ENCODE results near the gene KLRC4.
"Not testable (repeated sequence)": the region's sequence is repeated elsewhere in the genome, so short reads cannot be mapped to it uniquely, and the experiment has no call there.

KLRC4 gene, protein sequence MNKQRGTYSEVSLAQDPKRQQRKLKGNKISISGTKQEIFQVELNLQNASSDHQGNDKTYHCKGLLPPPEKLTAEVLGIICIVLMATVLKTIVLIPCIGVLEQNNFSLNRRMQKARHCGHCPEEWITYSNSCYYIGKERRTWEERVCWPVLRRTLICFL

DNA sequence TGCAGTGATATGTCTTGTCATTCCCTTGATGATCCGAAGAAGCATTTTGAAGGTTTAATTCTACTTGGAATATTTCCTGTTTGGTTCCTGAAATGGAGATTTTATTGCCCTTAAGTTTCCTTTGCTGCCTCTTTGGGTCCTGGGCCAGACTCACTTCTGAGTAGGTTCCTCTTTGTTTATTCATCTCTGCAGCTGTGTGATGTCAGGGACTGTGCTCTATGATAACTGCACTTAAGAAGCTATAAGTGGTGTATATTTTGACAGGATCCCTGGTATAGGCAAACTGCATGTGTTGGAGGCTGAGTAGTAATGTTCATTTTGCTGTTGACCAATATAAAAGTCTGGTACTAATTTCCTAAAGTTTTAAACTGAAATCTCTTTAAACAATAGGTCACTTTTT lies at the start of gene KLRC4:
Gene KLRC4 (minus strand): TSS at position 366 of the 400 bp plus-strand sequence. CDS start 182 bp downstream, at position 184.
- no peak for DNase-seq (ENCODE audit: low read depth in 2 of 2)

DNA sequence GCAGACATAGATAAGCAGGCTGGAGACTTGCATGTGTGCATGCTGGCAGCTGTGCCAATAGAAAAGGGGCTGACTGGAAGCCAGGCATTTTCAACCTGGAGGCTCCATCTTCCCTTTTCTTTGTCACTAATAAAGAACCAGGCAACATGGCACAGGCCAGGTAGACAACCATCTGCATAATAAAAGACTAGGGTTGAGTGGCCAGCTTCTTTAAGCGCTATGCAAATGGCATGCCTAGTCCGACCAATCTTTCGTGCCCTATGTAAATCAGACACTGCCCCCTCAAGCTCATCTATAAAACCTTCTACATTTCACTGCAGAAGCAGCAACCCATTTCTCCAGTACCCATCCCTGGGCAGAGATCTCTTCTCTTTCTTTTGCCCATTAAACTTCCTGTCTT lies 48.2 kb upstream of the KLRC4 start:
- no peak for DNase-seq (ENCODE audit: low read depth in 2 of 2)

DNA sequence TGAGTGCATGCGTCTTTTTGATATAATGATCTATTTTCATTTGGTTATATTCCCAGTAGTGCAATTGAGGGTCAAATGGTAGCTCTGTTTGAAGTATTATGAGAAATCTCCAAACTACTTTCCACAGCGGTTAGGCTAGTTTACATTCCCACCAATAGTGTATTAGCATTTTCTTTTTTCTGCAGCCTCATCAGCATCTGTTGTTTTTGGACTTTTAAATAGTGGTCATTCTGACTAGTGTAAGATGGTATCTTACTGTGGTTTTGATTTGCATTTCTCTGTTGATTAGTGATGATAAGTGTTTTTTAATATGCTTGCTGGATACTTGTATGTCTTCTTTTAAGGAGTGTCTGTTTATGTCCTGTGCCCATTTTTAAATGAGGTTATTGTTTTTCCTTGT lies 47.3 kb upstream of the KLRC4 start:
- no peak for DNase-seq (ENCODE audit: low read depth in 2 of 2)

DNA sequence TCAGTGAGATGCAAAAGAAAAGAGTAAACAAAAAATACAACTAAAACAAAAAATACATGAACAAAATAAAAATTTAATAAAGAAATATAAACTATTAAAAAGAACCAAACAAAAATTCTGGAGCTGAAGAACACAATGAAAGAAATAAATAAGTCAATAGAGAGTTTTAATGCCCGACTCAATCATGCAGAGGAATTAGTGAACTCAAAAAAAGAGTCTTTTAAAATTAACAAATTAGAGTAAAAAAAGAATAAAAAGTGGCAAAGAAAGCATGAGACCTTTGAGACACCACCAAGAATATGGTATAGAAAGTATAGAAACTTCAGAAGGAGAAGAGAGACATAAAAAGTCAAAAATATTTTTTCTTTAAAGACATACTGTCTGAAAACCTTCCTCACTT lies 46.2 kb upstream of the KLRC4 start:
- no peak for DNase-seq (ENCODE audit: low read depth in 2 of 2)

DNA sequence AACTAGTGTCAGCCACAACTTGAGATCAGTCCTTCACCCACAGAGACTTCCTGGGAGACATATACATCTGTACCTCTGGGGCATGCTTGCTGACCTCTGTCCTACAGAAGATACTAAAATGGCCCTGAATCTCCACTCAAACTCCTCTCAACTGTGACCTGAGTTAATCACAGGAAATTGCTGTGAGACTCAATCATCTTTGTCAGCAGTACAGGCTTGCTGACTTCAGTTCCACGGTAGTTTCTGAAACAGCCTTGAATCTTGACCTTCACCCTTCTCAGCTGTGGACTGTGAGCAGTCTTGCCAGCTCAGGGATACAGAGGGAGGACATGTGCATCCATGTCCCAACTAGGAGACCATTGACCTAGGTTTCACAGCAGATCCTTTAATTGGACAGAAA lies 45.0 kb upstream of the KLRC4 start:
- no peak for DNase-seq (ENCODE audit: low read depth in 2 of 2)

DNA sequence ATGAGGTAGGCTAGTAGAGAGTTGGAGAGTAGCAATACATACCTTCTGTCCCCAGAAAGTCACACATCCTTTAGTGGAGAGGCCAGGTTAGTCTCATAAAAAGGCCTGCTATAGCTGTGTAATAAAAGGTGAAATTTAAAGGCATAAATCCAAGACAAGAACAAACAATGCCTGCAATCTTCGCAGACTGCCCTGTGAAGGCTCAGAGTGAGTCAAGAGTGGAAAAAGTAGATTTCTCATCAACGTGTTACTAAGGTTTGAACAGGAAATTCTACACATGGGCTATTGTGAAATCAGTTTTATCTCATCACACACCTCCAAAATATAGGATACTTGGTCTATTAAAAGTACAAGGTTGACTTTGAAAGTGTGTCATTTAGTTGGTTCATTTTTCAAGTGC lies 43.6 kb upstream of the KLRC4 start, which contains the start of gene KLRC1:
Gene KLRC1 (minus strand): TSS at position 222 of the 400 bp plus-strand sequence. CDS start 2,221 bp downstream, outside the sequence.
- DNase-seq (ENCODE audit: low read depth in 2 of 2), result no peak

DNA sequence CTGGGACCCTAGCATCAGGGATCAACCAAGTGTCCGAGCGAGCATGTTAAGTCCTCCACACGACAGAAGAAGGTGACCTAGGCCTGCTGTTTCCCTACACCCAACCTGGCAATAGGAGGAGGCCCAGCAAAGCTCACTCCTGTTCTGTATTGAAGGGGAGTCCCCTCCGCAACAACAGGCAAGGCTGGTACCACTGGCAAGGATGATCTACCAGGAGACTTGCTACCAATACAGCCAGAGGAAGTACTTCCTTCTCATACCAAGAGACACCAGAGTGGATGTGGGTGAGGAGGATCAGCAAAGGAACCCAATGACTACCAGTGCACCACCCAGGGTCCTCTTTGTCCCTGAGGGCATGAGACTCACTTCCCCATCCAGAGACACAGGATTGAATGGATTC lies 38.7 kb upstream of the KLRC4 start:
- no peak for DNase-seq (ENCODE audit: low read depth in 2 of 2)

DNA sequence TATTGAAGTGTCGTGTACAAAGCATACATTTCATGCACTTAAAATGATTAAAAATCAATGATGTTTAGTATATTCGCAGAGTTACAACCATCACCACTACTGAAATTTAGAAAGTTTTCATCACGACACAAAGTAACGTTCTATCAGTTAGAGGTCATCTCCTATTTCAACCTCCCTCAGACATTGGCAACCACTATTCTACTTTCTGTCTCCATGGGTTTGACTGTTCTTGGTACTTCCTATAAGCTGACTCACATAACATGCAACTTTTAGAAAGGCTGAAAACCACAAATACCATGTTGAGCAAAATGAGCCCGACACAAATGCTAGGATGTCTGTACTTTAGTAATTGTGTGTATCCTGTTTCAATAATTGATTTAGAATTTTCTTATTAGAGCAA lies 36.5 kb upstream of the KLRC4 start:
- DNase-seq (ENCODE audit: low read depth in 2 of 2), result not testable (repeated sequence)

DNA sequence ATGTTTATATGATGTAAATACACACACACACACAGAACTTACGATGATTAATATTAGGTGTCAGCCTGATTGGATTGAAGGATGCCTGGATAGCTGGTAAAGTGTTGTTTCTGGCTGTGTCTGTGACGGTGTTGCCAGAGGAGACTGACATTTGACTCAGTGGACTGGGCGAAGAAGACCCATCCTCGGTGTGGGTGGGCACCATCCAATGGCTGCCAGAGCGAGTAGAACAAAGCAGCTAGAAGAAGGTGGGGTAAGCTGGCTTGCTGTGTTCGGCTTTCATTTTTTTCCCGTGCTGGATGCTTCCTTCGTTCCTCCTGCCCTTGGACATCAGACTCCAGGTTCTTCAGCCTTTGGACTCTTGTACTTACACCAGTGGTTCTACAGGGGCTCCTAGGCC lies 31.6 kb upstream of the KLRC4 start:
- not testable (repeated sequence) for DNase-seq (ENCODE audit: low read depth in 2 of 2)

DNA sequence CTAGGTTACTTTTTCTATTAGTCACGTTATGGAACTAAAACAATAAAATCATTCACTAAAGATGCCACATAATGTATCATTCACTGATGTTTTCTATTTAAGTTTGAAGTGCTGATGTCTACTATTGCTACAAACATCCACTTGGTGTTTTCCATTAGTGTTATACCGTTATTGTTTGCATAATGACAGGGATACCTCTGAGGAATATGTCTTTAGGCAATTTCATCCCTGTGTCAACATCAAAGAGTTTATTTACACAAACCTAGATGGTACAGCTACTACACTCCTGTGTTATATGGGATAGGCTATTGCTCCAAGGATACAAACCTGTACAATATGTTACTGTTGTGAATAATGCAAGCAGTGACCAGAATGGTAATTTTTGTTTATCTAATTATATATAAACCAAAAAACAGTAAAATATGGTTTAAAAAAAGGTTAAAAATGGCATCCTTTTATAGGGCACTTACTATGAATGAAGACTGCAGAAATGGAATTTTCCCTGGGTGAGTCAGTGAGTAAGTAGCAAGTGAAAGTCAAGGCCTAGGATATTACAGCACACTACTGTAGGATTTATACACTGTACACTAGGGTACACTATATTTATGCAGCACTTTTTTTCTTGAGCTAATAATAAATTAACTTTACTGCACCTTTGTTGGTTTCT lies 30.2 kb upstream of the KLRC4 start:
- not testable (repeated sequence) for DNase-seq (ENCODE audit: low read depth in 2 of 2)

DNA sequence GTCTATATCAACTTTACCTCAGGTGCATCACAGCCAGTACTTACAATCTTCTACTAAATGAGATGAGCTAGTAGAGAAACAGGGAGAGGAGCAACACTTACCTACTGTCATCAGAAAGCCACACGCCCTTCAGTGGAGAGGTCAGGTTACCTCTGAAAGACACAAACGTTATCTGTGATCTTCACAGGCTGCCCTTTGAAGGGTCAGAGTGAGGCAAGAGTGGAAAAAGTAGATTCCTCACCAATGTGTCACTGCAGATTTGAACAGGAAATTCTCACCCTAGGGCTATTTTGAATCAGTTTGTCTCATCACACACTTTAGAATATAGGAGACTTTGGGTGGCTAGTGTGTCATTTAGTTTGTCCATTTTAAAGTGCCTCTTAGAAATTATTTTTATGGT lies 28.0 kb upstream of the KLRC4 start:
- not testable (repeated sequence) for DNase-seq (ENCODE audit: low read depth in 2 of 2)

DNA sequence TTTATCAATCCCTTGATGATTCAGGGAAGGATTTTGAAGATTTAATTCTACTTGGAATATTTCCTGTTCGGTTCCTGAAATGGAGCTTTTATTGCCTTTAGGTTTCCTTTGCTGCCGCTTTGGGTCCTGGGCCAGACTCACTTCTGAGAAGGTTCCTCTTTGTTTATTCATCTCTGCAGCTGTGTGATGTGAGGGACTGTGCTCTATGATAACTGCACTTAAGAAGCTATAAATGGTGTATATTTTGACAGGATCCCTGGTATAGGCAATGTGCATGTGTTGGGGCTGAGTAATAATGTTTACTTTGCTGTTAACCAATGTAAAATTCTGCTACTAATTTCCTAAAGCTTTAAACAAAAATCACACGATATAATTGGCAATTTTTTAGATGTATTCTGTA lies 26.3 kb upstream of the KLRC4 start, which contains the start of gene KLRC2:
Gene KLRC2 (minus strand): TSS at position 195 of the 400 bp plus-strand sequence. CDS start 24 bp downstream, at position 171.
- DNase-seq (ENCODE audit: low read depth in 2 of 2), result not testable (repeated sequence)

DNA sequence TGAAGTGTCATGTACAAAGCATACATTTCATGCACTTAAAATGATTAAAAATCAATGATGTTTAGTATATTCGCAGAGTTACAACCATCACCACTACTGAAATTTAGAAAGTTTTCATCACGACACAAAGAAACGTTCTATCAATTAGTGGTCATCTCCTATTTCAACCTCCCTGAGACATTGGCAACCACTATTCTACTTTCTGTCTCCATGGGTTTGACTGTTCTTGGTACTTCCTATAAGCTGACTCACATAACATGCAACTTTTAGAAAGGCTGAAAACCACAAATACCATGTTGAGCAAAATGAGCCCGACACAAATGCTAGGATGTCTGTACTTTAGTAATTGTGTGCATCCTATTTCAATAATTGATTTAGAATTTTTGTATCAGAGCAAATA lies 21.1 kb upstream of the KLRC4 start:
- DNase-seq (ENCODE audit: low read depth in 2 of 2), result not testable (repeated sequence)

DNA sequence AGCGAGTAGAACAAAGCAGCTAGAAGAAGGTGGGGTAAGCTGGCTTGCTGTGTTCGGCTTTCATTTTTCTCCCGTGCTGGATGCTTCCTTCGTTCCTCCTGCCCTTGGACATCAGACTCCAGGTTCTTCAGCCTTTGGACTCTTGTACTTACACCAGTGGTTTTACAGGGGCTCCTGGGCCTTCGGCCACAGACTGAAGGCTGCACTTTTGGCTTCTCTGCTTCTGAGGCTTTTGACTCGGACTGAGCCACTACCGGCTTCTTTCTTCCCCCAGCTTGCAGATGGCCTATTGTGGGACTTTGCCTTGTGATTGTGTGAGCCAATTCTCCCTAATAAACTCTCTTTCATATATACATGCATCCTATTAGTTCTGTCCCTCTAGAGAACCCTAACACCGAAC lies 16.4 kb upstream of the KLRC4 start:
- DNase-seq (ENCODE audit: low read depth in 2 of 2), result not testable (repeated sequence)

DNA sequence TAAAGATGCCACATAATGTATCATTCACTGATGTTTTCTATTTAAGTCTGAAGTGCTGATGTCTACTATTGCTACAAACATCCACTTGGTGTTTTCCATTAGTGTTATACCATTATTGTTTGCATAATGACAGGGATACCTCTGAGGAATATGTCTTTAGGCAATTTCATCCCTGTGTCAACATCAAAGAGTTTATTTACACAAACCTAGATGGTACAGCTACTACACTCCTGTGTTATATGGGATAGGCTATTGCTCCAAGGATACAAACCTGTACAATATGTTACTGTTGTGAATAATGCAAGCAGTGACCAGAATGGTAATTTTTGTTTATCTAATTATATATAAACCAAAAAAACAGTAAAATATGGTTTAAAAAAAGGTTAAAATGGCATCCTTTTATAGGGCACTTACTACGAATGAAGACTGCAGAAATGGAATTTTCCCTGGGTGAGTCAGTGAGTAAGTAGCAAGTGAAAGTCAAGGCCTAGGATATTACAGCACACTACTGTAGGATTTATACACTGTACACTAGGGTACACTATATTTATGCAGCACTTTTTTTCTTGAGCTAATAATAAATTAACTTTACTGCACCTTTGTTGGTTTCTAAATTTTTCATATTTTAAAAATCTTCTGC lies 14.8 kb upstream of the KLRC4 start:
- not testable (repeated sequence) for DNase-seq (ENCODE audit: low read depth in 2 of 2)

DNA sequence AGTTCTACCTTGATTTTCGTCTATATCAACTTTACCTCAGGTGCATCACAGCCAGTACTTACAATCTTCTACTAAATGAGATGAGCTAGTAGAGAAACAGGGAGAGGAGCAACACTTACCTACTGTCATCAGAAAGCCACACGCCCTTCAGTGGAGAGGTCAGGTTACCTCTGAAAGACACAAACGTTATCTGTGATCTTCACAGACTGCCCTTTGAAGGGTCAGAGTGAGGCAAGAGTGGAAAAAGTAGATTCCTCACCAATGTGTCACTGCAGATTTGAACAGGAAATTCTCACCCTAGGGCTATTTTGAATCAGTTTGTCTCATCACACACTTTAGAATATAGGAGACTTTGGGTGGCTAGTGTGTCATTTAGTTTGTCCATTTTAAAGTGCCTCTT lies 12.6 kb upstream of the KLRC4 start:
- not testable (repeated sequence) for DNase-seq (ENCODE audit: low read depth in 2 of 2)

DNA sequence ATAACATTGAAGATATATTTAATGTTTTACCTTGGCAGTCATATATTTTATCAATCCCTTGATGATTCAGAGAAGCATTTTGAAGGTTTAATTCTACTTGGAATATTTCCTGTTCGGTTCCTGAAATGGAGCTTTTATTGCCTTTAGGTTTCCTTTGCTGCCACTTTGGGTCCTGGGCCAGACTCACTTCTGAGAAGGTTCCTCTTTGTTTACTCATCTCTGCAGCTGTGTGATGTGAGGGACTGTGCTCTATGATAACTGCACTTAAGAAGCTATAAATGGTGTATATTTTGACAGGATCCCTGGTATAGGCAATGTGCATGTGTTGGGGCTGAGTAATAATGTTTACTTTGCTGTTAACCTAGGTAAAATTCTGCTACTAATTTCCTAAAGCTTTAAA lies 10.8 kb upstream of the KLRC4 start, which contains the start of gene KLRC3:
Gene KLRC3 (minus strand): TSS at position 262 of the 400 bp plus-strand sequence. CDS start 45 bp downstream, at position 217.
- DNase-seq (ENCODE audit: low read depth in 2 of 2), result not testable (repeated sequence)

DNA sequence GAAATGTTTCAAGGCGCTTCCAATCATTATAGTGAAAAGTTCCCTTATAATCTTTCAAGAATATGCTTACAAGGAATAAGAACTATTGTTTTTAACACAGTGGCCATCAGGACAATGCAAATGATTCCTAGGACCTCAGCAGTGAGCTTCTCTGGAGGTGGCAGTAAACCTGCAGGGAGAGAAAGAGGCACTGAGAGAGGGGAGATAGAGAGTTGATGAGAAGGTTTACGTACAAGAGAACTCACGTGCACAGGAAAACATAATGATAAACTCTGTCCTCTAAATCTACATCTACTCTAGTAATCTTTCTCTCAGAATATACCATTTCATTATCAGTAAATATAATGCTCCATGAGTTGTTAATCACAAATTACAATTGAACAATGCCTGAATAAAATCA lies 715 bp downstream of the KLRC4 start:
- DNase-seq (ENCODE audit: low read depth in 2 of 2), result no peak

DNA sequence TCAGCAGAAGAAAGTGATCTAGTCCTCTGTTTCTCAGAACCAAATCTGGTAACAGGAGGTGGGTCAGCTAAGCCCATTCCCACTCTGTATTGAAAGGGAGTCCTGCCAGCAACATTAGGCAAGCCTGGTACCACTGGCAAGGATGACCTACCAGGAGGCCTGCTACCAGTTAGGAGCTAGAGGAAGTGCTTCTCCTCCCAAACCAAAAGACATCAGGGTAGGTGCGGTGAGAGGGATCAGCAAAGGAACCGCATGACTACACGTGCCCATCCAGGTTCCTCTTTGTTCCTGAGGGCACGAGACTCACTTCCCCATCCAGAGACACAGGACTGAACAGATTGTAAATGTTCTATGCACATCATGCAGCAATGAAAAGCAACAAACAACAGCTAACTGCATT lies 2.8 kb downstream of the KLRC4 start:
- no peak for DNase-seq (ENCODE audit: low read depth in 2 of 2)

DNA sequence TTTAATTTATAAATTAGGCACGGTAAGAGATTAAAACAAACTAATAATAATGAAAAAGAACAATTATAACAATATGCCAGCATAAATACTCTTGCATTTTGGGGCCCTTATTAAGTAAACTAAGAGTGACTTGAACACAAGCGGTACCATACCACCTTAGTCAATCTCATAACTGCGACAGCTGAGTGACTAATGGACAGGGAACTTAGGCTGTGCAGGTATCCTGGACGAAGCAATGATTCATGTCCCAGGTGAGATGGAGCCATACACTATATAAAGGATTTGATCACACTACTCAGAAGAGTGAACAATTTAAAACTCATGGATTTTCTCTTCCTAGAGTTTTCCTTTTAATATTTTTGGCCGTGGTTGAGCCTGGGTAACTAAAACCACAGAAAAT lies 4.3 kb downstream of the KLRC4 start:
- DNase-seq (ENCODE audit: low read depth in 2 of 2), result no peak

DNA sequence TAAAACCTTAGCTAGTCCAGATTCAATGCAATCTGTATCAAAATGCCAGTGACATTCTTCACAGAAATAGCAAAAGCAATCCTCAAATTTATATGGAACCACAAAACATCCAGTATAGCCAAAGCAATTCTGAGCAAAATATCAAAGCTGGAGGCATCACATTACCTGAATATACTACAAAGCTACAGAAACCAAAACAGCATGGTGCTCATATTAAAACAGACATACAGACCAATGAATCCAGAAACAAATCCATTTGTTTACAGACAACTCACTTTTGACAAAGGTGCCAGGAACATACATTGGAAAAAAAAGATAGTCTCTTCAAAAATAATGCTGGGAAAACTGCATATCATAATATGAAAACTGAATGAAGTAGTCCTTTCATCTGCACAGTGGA lies 4.8 kb downstream of the KLRC4 start:
- DNase-seq (ENCODE audit: low read depth in 2 of 2), result no peak

DNA sequence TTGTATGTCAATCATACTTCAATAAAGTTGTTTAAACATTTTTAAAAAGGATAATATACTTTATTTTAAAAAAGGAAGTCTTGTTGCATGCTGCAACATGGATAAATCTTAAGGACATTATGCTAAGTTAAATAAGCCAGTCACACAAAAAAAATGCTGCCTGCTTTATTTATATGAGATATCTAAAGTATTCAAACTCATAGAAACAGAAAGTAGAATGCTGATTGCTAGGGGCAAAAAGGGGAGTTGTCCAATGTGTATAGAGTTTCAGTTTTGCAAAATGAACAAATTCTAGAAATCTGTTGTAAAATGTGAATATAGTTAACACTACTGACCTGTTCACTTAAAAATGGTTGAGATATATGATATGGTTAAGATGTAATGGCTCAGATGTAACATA lies 8.7 kb downstream of the KLRC4 start:
- DNase-seq (ENCODE audit: low read depth in 2 of 2), result no peak

DNA sequence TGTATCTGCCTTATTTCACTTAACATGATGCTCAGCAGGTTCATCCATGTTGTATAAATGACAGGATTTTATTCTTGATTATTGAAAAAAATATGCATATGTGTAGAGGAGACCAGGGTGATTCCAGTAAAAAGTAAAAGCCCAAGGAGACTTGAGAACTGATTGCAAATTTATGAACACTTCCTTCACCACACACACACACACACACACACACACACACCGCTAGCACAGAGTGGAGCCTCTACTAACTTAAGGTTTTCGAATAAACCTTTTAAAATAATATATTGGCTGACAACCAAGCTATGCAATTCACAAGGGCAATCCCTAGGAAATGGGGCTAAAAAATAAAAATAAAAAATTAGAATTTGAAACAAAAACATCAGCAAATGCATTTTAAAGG lies 11.4 kb downstream of the KLRC4 start:
- no peak for DNase-seq (ENCODE audit: low read depth in 2 of 2)
